Anterior cingulate cortex (tissue), 58 donors: ENCODE data around the gene ITPKB.

ENCODE experiments used
- DNase-seq, 58 donors: peaks; one replicate each; lab custom pipeline; 2025; lab: John Stamatoyannopoulos, UW

ITPKB gene

DNA sequence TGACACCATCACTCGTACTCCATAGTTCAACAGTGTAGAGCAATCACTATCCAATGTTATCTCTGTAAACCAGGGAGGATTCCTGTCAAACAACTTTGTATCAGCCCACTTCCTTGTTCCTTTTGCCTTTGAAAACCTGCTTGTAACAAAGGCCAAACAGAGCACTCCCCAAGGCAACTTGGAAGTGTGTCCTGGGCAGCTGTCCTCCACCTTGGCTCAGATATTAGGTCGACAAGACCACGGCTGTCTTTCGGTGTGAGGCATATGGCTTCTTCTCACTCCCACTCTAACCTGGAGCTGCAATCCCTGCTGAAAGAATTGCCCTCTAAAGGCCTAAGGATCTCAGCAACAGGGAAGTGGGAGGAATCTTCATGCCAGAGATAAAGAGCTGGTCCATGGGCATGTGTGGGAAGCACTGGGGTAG lies 66.7 kb downstream of the ITPKB start:
- no peak for DNase-seq

DNA sequence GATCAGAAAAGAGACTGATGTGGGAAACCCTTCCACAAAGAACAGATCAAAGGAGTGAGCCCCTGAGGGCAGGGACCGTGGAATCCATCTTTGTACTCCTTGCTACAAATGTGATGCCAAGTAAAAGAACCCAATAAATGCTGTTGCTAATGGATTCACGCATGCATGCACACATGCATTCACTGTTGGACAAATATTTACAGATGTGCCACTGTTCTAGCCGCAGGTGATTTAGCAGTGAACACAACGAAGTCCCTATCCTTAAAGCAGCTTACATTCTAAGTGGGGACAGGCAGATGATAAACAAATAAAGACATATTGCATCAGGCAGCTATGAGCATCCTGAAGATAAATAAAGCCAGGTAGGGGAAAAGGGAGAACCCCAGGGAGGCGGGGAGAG lies 67.8 kb downstream of the ITPKB start:
- DNase-seq = no peak

DNA sequence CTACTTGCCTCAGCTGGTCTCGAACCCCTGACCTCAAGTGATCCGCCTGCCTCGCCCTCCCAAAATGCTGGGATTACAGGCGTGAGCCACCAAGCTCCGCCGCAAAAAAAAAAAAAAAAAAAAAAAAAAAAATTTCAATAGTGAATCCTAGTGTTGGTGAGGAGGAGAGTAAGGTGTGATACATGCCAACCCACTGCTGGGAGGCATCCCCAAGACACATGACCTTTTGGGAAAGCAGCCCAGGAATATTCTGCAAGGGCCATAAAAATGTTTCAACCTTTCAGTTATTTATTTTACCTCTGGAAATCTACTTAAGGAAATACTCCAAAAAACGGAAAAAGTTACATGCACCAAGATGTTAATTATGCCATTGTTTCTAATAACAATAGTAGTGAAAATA lies 69.0 kb downstream of the ITPKB start:
- DNase-seq = no peak

DNA sequence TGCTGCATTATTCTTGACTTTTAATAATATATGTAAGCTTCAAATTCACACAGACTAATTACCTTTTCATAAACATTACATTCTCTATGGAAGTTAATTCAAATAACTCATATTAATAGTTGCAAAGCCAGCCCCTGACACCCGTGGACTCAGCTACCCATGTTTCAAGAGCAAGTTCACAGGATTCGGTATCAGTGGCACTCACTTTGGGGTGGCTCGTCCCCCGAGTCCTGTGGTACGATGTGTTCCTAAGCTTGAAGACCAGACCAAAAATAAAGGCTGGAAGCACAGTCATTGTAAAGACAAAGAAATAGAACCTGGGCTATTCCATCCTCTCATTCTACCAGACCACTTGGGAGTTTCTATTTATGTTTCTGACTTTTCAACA lies 70.9 kb downstream of the ITPKB start:
- no peak for DNase-seq

DNA sequence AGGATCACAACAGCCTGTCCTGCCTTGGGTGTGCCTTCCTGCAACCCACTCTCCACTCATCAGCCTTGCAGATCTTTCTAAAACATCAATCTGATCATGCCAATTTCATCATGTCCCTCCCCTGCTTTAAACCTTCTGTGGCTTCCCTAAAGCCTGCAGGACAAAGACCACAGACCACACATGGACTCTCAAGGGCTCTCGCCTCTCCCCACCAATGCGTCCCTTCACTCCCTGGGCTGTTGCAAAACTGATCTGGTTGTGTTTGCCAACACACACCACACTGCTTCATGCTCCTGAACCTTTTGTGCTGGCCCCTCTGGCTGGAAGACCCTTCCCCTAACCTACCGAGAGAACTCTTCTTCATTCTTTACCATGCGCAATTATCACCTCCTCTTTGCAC lies 72.4 kb downstream of the ITPKB start:
- no peak for DNase-seq

DNA sequence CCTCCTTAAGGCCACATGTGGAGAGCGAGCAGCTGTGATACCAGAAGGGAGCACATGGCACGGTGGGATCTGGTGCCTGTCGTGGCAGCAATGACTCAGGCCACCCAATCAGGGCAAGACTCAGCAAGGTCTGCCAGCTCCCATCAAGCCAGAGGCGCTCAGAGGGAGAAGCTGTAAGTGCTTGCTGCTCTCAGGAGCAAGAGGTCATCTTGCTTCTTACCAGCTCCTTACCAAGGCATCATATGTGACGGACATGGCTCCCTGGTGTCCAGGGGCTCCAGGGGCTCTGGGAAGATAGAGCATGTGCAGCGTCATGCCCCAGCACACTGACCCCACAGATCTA lies 72.9 kb downstream of the ITPKB start:
- DNase-seq = no peak

DNA sequence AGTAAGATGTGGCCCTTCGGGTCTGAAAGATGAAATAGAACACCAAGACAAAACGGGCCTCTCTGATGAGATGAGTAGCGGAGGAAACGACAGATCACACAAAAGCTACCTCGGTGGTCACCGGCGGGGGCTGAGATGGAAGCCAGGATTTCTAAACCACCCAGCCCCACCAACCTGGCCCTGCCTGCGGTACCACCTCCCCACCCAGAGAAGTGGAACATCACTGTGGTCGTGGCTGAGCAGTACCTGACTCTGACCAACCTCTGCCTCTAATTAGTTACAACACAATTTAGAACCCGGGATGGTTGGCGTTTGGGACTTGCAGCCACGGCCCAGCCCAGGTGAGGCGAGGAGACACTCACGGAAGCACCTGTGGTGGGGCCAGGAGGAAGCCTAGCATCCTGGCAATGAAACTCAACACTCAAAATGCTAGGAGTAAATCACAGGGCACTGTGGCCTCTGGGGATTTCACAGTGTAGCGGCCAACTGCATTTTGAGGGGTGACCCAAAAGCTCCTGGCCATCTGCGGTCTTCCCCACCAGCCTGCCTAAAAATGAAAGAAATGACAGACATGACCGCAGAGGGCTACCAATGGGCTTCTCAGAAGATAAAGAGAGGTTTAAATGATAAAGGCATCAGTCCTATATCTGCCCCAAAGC lies 73.4 kb downstream of the ITPKB start:
- no peak for DNase-seq

DNA sequence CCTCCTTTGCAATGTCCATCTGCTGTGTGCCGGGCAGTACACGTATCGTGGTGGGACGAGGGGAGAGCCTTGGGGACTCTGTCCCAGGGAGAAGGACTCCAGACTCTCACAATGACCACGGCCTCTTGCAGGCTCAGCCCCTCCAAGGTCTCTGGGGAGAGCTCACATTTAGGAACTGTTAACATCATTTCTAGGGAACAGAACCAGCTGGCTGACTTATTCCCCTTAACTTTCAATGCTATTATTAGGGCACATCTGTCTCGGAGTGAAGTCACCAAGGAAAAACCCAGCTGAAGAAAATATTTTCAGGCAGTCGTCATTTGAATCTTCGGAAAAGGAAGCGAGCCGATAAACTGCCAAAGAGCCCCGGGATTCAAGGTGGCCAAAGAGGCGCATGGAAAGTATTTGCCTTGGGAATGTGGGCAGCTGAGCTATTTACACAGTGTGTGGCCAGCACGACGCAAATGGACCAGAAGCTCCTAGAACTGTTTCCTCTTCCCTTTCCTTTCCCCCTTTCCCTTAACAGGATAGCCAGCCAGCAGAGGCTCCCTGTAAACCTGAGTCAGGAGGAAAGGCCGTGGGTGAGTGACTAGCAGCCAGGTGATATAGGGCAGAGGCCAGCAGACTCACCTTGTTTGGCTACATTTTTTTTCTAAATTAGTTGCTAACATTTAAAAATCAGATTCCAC lies 74.5 kb downstream of the ITPKB start:
- DNase-seq = peak in 1 of 58 donors; percentile 19

DNA sequence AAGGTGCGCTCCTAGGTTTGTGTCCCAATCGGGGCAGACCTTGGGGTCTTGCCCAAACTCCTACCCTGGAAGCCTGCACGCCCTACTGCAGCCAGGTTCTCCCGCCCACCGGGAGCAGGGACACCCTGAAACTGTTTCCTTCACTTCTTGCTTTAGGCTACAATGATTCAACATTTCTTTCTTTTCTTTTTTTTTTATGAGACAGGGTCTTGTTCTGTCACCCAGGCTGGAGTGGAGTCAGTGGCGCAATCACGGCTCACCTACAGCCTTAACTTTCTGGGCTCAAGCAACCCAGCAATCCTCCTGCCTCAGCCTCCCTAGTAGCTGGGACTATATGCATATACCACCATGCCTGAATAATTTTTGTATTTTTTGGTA lies 75.8 kb downstream of the ITPKB start:
- DNase-seq = no peak

DNA sequence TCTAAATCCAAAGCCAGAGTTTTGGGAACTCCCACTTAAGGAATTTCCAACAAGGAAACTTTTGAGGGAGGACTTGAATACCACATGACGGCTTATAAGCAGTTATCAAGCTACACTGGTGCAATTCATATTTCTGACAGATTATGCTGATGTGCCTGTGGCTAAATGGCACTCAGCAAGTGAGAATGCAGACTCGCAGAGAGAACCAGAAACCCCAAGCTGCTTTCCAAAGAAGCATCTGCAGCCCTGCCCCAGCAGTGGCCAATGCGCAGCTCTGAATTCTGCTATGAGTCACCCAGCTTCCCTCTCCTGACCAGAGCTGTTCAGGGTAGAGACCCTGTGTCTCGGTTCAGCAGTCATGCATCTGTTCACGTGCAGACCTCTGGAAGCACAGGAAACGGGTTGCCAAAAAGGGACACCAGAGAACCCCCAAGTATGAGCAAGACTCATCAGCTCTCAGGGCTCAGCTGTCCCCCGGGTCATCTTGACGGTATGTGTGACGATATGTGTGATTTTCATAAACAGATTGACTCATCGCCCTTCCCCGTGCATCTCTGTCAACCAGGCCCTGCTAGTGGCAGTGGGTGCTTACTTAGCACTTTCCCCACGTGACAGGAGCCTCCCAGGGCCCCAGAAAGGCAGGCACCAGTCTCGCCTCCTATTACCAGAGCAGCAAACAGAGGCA lies 76.3 kb downstream of the ITPKB start:
- peak in 33 of 58 donors; percentile 28 to 87 (median 55) for DNase-seq

DNA sequence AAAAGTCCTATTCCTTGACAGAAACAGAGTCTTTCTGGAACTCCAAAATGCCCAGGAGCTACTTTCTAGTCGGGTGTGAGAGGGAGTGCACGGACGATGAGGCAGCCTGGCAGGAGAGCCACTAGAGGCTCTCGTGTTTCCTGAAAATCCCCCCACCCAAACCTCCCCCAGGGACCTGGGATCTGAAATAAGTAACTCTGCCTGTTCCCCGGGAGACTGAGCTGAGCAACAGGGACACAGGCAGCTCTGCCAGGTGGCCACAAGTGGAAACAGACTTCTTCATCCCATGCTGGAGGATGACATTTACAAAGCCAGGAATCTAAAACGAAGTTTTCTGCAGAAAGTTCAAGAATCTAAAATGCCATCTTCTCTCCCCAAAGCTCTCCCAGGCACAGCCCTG lies 77.1 kb downstream of the ITPKB start:
- peak in 4 of 58 donors; percentile 13 to 62 (median 35) for DNase-seq

DNA sequence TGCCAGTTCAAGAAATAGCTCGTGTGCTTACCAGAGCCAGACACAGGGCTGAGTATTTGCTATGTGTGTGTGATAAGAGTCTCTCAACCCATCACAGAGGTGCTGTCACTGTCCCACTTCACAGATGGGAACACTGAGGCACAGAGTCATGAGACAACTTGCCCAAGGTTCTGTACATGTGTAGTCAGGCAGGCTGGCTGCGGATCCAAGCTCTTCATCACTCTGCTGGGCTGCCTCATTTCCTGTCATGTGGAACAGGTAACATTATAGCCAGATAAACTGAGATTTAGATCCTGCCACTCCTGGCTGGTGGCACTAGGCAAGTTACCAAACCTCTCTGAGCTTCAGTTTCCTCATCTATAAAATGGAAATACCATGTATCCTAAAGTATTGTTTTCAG lies 77.8 kb downstream of the ITPKB start:
- no peak for DNase-seq

DNA sequence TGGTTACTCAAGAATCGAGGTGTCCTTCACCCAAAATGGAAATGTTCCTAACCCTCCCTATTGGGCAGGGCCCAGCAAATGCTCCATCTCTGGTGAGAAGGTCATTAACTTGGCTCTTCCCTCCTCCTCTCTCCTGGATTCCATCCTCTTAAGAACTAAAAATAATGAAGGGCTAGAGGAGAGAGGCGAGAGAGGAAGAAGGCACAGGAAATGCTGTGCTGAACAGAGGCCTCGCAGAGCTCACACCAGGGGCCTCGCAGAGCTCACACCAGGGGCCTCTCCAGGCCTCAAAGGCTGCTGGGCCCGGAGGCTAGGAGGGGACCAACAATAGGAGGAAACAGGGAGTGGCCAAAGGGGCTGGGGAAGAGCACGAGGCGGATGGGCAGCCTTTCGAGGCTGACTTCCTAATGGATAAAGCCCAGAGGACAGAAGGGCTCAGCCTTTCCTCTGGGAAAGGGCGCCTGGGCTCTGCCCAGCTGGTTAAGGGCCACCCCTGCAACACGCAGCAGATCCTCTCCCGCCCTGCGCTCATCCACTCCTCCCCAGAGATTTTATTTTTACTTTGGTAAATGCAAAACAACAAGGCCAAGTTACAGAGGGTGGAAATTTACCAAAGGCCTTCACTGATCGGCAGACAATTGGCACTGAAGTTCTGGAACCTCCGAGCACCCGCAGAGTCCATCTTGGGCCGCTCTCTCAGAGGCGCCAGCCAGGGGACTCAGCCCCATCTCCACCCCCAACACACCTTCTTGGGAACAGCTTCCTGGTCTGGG lies 78.5 kb downstream of the ITPKB start:
- DNase-seq = peak in 1 of 58 donors; percentile 50

DNA sequence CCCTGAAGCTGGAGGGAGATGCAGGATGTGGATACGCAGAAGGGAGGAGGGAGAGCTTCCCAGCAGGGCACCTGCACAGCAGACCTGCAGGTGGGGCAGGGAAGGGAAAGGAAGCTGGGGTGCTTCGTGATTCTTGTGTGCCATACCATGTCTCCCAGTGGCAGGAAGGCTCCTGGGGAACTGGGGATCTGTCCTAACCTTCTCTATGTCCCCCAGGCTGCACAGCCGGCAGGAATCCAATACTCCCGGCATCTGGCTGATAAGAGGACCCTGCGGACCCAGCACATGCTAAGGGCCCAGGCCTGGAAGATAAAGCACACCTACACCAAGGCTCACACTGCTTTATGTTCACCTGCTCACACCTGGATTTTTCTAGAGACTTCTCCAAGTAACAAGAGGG lies 79.4 kb downstream of the ITPKB start:
- DNase-seq = no peak

DNA sequence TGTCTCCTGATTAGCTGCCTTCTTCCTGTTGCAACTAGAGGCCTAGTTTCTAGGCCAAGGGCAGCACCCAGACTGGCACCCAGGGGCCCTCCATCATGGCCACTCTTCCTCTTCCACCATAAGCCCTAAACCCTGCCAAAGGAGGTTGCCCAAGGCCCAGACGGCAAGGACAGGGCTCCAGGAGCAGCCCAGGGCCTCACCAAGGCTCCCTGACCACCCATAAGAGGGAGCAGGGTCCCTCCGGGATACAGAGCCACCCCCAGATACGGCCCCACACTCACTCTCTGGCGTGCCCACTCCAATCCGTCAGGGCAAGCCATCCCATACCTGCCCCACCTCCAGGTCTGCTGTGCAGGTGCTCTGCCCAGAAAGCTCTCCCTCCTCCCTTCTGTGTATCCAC lies 79.9 kb downstream of the ITPKB start:
- no peak for DNase-seq

DNA sequence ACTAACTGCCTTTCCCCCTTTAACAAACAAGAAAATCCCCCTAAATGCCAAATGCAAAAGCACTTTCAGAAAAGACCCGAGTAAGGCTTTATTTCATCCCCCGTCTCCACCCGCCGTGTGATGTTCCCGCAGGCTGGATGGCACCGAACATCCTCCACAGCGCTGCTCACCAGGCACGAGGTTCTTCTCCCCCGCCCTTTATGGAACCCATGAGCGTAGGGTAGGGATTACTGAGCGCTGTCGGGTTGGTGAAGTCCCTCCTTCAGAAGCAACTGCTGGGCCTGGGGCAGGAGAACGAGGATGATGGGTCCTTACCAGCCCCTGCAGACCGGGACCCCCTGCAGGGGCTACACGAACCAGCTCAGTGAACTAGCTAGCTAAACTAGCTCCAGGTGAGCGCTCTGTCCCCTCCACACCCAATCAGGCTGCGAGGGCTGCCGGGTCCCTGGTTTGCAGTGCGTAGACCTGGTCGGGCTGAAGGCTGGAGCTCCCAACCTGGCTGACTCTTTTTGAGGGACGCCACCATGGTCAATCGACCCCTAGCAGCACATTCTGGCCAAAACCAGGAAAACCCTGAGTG lies 80.4 kb downstream of the ITPKB start:
- peak in 10 of 58 donors; percentile 36 to 86 (median 58) for DNase-seq

DNA sequence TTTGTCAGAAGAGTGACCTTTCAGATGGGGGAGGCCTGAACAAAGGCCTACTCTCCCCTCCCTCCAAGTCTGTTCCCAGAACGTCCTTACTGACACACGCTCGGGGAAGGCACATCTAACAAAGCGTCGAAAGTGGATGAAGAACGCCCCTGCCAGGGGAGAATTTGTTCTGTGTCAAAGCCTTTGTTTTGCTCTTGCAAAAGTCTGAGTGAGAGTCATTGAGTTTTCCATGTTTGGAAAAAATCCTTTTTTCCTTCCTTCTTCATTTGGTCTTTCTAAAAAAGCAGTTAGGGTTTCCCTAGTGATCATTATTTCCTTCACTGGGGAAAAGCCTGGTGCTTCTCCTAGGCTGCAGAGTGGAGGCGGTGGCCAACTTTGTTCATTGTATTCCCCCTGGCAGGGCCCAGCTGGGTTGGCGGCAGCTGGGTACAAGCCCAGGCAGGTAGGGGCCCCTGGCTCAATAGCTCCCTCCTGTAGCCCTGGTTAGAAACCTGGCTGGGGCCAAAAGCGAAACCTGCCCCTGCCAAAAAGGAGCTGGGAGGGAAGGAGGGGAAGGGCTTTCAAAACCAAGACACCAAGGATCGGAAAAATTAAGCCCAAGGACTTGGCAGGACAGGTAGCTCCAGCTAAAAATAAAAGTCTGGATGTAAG lies 81.1 kb downstream of the ITPKB start:
- DNase-seq = peak in 50 of 58 donors; percentile 29 to 91 (median 68)

DNA sequence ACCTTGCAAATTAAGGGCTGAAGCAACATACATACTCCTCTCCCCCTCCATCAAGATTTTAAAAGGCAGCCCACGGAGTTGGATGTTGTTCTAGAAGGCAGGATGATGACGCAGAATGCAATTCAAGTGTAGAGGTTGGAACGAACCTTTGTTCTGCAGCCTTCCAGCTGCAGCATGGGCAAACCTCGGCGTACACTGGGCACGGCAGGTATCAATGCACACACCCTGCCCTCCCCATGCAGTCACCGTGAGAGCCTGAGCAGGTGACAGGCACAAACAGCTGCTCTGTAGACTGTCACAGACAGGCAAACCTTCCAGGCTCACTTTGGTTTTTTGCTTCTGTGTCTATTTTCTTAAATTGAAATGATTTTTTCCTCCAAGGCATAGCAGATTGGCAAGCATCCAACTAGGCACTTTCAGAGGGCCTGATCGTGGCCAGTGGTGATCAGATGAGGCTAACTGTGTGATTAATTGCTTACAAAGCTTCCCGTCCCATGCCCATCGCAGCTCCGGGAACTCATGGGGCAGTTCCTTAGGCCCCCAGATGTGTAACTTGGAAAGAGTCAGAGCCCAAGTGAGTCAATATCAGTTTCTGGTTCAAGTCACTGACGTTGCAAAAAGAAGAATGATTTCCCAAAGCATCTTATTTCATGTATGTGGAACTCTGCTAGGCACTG lies 82.3 kb downstream of the ITPKB start:
- DNase-seq = peak in 3 of 58 donors; percentile 36 to 45 (median 42)

DNA sequence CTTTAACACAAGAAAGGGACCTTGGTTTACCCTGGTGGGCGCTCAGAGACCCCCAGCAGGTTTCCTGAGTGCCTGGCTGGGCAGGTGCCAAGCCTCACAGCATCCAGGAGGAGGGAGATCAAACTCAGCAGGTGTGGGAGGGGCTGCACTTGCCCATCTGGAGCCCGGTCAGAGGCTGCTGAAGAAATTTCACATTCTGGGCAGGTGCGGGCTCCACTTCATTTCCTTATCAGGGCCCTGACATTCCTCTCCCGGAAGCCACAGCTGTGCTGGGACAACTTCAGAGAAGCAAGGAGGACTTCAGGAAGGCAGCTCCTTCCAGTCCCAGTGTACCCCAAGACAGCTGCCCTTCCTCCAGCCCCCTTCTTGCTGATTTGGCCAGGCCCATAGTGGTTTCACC lies 82.9 kb downstream of the ITPKB start:
- no peak for DNase-seq
